ENCODE measurements around the gene YIPF7. TPM values are rescaled to one million over a fixed set of nuclear protein-coding genes. Genes with fewer than 3 reads are reported as not detected.
A peak's percentile ranks its signal among the peaks of the same experiment; 100 is the strongest.

Gene YIPF7
- total and polyA plus RNA-seq, 9 of the 15 experiments (the other 6 are each of a cell fraction or from before 2014, with no cell fraction given) = 0.14 TPM; not detected in 8

DNA sequence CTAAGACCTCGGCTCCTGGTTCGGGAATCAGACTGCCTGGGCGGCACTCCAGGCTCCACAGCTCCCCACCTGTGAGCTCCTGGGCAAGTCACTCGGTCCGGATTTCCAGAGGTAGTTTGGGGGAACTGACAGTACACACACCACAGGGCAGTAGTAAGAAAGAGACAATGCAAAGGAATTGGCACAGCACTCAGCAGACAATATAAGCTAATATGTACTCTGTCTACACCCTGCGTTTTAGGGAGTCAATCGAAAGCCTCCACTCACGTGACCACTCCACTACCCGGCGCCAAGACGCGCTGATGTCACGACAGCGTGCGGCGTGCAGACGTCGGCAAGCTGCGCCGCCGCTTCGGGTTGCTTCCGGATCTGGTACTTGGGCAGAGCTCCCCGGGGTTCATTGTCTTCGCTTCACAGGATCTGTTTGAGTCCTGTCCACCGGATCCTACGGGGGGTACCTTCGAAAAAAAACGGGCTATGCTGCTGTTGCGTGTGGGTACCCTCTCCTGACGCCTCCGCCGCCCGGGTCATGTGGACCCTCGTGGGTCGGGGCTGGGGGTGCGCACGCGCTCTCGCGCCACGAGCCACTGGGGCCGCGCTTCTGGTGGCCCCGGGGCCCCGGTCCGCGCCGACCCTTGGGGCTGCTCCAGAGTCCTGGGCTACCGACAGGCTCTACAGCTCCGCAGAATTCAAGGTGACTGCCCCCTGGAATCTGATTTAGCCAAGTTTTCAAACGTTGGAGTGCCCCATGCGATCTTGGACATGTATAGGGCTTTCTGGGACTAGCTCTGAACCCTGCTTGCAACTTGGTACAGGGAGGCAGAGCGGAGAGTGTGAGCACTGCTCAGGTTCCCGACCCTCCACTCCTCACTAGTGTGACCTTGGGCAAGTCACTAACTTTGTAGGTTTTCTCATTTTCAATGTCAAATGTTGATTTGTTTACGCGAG is 26.9 kb upstream of the YIPF7 start, which contains the start of gene GUF1 (continued):
- TF ChIP-seq, protein P1, sequence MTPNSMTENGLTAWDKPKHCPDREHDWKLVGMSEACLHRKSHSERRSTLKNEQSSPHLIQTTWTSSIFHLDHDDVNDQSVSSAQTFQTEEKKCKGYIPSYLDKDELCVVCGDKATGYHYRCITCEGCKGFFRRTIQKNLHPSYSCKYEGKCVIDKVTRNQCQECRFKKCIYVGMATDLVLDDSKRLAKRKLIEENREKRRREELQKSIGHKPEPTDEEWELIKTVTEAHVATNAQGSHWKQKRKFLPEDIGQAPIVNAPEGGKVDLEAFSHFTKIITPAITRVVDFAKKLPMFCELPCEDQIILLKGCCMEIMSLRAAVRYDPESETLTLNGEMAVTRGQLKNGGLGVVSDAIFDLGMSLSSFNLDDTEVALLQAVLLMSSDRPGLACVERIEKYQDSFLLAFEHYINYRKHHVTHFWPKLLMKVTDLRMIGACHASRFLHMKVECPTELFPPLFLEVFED (CRISPR knock-in tag; conservative IDR thresholded peaks at IDR 0.05) = no peak
- TF ChIP-seq, protein P2, sequence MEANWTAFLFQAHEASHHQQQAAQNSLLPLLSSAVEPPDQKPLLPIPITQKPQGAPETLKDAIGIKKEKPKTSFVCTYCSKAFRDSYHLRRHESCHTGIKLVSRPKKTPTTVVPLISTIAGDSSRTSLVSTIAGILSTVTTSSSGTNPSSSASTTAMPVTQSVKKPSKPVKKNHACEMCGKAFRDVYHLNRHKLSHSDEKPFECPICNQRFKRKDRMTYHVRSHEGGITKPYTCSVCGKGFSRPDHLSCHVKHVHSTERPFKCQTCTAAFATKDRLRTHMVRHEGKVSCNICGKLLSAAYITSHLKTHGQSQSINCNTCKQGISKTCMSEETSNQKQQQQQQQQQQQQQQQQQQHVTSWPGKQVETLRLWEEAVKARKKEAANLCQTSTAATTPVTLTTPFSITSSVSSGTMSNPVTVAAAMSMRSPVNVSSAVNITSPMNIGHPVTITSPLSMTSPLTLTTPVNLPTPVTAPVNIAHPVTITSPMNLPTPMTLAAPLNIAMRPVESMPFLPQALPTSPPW (CRISPR knock-in tag; IDR thresholded peaks at IDR 0.05) = peak; percentile 46
- no peak for TF ChIP-seq PCBP1 (IDR thresholded peaks at IDR 0.05; ENCODE audit: low read depth, low read length, poor library complexity, severe bottlenecking)
- TF ChIP-seq, protein P3, sequence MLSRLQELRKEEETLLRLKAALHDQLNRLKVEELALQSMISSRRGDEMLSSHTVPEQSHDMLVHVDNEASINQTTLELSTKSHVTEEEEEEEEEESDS (CRISPR knock-in tag; IDR thresholded peaks at IDR 0.05) = no peak
- no peak for TF ChIP-seq XRCC4 (IDR thresholded peaks at IDR 0.05; ENCODE audit: extremely low read depth, insufficient read depth, insufficient read length)
- TF ChIP-seq, protein P4, sequence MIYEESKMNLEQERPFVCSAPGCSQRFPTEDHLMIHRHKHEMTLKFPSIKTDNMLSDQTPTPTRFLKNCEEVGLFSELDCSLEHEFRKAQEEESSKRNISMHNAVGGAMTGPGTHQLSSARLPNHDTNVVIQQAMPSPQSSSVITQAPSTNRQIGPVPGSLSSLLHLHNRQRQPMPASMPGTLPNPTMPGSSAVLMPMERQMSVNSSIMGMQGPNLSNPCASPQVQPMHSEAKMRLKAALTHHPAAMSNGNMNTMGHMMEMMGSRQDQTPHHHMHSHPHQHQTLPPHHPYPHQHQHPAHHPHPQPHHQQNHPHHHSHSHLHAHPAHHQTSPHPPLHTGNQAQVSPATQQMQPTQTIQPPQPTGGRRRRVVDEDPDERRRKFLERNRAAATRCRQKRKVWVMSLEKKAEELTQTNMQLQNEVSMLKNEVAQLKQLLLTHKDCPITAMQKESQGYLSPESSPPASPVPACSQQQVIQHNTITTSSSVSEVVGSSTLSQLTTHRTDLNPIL (CRISPR knock-in tag; IDR thresholded peaks at IDR 0.05) = no peak
- no peak for TF ChIP-seq EP300 (IDR thresholded peaks at IDR 0.05; ENCODE audit: low read length)
- no peak for TF ChIP-seq PTRF (tag; IDR thresholded peaks at IDR 0.05)
- TF ChIP-seq, protein P5, sequence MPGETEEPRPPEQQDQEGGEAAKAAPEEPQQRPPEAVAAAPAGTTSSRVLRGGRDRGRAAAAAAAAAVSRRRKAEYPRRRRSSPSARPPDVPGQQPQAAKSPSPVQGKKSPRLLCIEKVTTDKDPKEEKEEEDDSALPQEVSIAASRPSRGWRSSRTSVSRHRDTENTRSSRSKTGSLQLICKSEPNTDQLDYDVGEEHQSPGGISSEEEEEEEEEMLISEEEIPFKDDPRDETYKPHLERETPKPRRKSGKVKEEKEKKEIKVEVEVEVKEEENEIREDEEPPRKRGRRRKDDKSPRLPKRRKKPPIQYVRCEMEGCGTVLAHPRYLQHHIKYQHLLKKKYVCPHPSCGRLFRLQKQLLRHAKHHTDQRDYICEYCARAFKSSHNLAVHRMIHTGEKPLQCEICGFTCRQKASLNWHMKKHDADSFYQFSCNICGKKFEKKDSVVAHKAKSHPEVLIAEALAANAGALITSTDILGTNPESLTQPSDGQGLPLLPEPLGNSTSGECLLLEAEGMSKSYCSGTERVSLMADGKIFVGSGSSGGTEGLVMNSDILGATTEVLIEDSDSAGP (CRISPR knock-in tag; IDR thresholded peaks at IDR 0.05) = no peak
- TF ChIP-seq, protein P6, sequence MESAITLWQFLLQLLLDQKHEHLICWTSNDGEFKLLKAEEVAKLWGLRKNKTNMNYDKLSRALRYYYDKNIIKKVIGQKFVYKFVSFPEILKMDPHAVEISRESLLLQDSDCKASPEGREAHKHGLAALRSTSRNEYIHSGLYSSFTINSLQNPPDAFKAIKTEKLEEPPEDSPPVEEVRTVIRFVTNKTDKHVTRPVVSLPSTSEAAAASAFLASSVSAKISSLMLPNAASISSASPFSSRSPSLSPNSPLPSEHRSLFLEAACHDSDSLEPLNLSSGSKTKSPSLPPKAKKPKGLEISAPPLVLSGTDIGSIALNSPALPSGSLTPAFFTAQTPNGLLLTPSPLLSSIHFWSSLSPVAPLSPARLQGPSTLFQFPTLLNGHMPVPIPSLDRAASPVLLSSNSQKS (CRISPR knock-in tag; IDR thresholded peaks at IDR 0.05) = no peak
- no peak for TF ChIP-seq ZNF143 (CRISPR knock-in tag; IDR thresholded peaks at IDR 0.05)
- TF ChIP-seq ZNF23 (CRISPR knock-in tag; IDR thresholded peaks at IDR 0.05) = no peak
- TF ChIP-seq HEY1 (CRISPR knock-in tag; IDR thresholded peaks at IDR 0.05; ENCODE audit: borderline replicate concordance) = no peak
- no peak for TF ChIP-seq STAT5A (IDR thresholded peaks at IDR 0.05; ENCODE audit: borderline replicate concordance, low read length)
